Measurements from ENCODE around the gene STAT3.
"Not testable (repeated sequence)": the region's sequence is repeated elsewhere in the genome, so short reads cannot be mapped to it uniquely, and the experiment has no call there.

The STAT3 gene

DNA sequence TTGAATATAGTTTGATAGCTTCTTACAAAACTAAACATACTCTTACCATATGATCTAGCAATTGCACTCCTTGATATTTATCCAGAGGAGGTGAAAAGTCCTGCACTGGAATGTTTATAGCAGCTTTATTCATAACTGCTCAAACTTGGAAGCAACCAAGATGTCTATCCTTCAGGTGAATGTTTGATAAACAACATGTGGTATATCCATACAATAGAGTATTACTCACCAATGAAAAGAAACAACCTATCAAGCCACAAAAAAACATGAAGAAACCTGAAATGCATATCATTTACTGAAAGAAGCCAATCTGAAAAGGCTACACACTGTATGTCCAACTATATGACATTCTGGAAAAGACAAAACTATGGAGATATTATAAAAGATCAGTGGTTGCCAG is 16.1 kb downstream of the STAT3 start:
- DNase-seq (ENCODE audit: low read depth in 1 of 2, low spot score in 1 of 2) = no peak
- no peak overlapping the region for H3K27ac ChIP-seq (replicated peaks)
- TF ChIP-seq, protein P1, sequence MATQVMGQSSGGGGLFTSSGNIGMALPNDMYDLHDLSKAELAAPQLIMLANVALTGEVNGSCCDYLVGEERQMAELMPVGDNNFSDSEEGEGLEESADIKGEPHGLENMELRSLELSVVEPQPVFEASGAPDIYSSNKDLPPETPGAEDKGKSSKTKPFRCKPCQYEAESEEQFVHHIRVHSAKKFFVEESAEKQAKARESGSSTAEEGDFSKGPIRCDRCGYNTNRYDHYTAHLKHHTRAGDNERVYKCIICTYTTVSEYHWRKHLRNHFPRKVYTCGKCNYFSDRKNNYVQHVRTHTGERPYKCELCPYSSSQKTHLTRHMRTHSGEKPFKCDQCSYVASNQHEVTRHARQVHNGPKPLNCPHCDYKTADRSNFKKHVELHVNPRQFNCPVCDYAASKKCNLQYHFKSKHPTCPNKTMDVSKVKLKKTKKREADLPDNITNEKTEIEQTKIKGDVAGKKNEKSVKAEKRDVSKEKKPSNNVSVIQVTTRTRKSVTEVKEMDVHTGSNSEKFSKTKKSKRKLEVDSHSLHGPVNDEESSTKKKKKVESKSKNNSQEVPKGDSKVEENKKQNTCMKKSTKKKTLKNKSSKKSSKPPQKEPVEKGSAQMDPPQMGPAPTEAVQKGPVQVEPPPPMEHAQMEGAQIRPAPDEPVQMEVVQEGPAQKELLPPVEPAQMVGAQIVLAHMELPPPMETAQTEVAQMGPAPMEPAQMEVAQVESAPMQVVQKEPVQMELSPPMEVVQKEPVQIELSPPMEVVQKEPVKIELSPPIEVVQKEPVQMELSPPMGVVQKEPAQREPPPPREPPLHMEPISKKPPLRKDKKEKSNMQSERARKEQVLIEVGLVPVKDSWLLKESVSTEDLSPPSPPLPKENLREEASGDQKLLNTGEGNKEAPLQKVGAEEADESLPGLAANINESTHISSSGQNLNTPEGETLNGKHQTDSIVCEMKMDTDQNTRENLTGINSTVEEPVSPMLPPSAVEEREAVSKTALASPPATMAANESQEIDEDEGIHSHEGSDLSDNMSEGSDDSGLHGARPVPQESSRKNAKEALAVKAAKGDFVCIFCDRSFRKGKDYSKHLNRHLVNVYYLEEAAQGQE (IDR thresholded peaks at IDR 0.05; ENCODE audit: insufficient replicate concordance, low read depth) = no peak
- TF ChIP-seq, protein P2, sequence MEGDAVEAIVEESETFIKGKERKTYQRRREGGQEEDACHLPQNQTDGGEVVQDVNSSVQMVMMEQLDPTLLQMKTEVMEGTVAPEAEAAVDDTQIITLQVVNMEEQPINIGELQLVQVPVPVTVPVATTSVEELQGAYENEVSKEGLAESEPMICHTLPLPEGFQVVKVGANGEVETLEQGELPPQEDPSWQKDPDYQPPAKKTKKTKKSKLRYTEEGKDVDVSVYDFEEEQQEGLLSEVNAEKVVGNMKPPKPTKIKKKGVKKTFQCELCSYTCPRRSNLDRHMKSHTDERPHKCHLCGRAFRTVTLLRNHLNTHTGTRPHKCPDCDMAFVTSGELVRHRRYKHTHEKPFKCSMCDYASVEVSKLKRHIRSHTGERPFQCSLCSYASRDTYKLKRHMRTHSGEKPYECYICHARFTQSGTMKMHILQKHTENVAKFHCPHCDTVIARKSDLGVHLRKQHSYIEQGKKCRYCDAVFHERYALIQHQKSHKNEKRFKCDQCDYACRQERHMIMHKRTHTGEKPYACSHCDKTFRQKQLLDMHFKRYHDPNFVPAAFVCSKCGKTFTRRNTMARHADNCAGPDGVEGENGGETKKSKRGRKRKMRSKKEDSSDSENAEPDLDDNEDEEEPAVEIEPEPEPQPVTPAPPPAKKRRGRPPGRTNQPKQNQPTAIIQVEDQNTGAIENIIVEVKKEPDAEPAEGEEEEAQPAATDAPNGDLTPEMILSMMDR (IDR thresholded peaks at IDR 0.05; ENCODE audit: insufficient read depth, low read length) = no peak
- TF ChIP-seq GABPA (IDR thresholded peaks at IDR 0.05; ENCODE audit: low read depth) = no peak
- no peaks in the 10 kb centered on the region for H3K27me3 ChIP-seq (ENCODE audit: insufficient read depth, poor library complexity, severe bottlenecking)
- no peak overlapping the region for H3K4me3 ChIP-seq (replicated peaks; ENCODE audit: insufficient read depth, low read length)

DNA sequence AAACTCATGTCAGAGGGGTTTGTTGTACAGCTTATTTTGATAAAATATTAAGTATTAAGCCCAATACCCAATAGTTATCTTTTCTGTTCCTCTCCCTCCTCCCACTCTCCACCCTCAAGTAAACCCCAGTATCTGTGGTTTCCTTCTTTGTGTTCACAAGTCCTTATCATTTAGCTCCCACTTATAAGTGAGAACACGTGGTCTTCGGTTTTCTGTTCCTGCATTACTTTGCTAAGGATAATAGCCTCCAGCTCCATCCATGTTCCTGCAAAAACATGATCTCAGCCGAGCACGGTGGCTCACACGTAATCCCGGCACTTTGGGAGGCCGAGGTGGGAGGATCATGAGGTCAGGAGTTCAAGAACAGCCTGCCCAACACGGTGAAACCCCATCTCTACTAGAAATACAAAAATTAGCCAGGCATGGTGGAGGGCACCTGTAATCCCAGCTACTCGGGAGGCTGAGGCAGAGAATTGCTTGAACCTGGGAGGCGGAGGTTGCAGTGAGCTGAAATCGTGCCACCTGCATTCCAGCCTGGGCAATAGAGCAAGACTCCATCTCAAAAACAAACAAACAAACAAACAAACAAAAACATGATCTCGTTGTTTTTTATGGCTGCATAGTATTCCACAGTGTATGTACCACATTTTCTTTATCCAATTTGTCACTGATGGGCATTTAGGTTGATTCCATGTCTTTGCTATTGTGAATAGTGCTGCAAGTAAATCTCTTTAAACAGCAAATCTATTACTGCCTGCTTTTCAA is 19.3 kb downstream of the STAT3 start:
- H3K27ac ChIP-seq (replicated peaks); H3K4me3 ChIP-seq (replicated peaks; ENCODE audit: insufficient read depth, low read length); H3K27me3 ChIP-seq (ENCODE audit: insufficient read depth, poor library complexity, severe bottlenecking); DNase-seq (ENCODE audit: low read depth in 1 of 2, low spot score in 1 of 2): not testable (repeated sequence)

DNA sequence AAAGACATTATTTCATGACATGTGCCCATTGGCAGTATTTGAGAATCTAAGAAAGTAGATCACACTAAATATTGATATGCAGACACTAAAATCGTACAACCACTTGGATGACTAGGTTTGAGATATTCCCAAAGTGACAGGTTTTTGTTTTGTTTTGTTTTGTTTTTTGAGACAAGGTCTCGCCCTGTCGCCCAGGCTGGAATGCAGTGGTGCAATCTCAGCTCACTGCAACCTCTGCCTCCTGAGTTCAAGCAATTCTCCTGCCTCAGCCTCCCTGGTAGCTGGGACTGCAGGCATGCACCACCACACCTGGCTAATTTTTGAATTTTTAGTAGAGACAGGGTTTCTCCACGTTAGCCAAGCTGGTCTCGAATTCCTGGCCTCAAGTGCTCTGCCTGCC is 19.9 kb downstream of the STAT3 start:
- H3K27ac ChIP-seq (replicated peaks); DNase-seq (ENCODE audit: low read depth in 1 of 2, low spot score in 1 of 2); H3K4me3 ChIP-seq (replicated peaks; ENCODE audit: insufficient read depth, low read length); H3K27me3 ChIP-seq (ENCODE audit: insufficient read depth, poor library complexity, severe bottlenecking): not testable (repeated sequence)

DNA sequence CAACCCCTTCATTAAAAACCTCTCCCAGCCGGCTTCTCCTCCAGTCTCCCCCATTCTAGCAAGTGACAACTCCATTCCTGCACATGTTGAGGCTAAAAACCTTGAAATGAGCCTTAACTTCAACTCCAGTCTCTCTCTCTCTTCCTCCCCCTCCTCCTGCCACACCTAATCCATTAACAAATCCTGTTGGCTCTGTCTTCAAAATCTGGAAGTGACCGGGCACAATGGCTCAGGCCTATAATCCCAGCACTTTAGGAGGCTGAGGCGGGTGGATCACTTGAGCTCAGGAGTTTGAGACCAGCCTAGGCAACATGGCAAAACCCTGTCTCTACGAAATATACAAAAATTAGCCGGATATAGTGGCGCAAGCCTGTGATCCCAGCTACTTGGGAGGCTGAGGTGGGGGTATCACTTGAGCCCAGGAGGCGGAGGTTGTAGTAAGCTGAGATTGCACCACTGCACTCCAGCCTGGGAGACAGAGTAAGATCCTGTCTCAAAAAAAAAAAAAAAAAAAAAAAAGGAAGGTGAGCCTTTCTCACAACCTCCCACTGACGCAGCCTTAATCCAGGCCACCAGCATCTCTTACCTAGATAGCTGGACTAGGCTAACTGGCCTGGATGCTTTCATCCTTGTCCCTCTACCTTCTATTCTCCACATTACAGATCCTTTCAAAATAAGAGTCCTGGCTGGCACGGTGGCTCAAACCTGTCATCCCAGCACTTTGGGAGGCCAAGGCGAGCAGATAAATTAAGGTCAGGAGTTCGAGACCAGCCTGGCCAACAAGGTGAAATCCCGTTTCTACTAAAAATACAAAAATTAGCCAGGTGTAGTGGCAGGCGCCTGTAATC is 21.8 kb downstream of the STAT3 start:
- H3K4me3 ChIP-seq (replicated peaks; ENCODE audit: insufficient read depth, low read length); H3K27ac ChIP-seq (replicated peaks): not testable (repeated sequence)
- peak in 1 of 2 experiments; percentile 56 for DNase-seq (ENCODE audit: low read depth in 1 of 2, low spot score in 1 of 2)

DNA sequence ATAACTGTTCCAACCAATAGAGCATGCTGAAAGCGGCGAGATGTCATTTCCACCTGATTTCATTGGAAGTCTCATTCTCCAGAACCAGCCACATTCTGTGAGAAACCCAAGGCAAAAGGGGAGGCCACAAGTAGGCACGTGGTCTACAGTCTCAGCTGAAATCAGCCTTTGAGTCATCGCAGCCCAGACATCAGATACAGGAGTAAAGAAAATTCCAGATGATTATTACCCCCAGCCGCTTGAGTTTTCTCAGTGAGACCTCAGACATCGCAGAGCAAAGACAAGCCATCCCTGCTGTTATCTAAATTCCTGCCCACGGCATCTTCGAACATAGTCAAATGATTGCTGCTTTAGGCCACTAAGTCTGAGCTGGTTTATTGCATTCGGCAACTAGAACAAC is 23.1 kb downstream of the STAT3 start:
- DNase-seq (ENCODE audit: low read depth in 1 of 2, low spot score in 1 of 2) = no peak
- Histone ChIP-seq H3K27ac (replicated peaks) (no peak overlapping the region), H3K27me3 (ENCODE audit: insufficient read depth, poor library complexity, severe bottlenecking) (no peaks in the 10 kb centered on the region), H3K4me3 (replicated peaks; ENCODE audit: insufficient read depth, low read length) (no peak overlapping the region)
- TF ChIP-seq SPI1 (IDR thresholded peaks at IDR 0.05; ENCODE audit: borderline replicate concordance, low read depth) (no peak), POLR2AphosphoS5 (IDR thresholded peaks at IDR 0.05; ENCODE audit: low read depth) (no peak), GABPA (IDR thresholded peaks at IDR 0.05; ENCODE audit: low read depth) (no peak)
- TF ChIP-seq, protein P1 (IDR thresholded peaks at IDR 0.05; ENCODE audit: insufficient replicate concordance, low read depth) = no peak
- TF ChIP-seq, protein P2 (IDR thresholded peaks at IDR 0.05; ENCODE audit: insufficient read depth, low read length) = no peak

More for the DNA sequence above, 21.8 kb downstream of the STAT3 start:
- not testable (repeated sequence) for H3K27me3 ChIP-seq (ENCODE audit: insufficient read depth, poor library complexity, severe bottlenecking)
